ENCODE measurements around the gene OGDH.

The OGDH gene

GRCh38 chr7:44655341-44655740 lies 48.9 kb downstream of the OGDH start:
- Histone ChIP-seq H3K9me2 (ENCODE audit: low read depth, low read length) (no peaks in the 10 kb centered on the region), H3K36me3 (ENCODE audit: insufficient read depth, low read length) (peaks cover 80% of the 10 kb centered on the region), H3K9me3 (ENCODE audit: low read length) (peaks cover 22% of the 10 kb centered on the region), H3K4me2 (ENCODE audit: low read length) (no peak overlapping the region), H2AFZ (ENCODE audit: low read length) (no peak overlapping the region), H3K9ac (ENCODE audit: low read length) (no peak overlapping the region), H3K79me2 (ENCODE audit: insufficient read depth, low read length) (no peaks in the 10 kb centered on the region), H3K27ac (ENCODE audit: low read depth, low read length, poor library complexity, severe bottlenecking) (no peak overlapping the region), H3K27me3 (ENCODE audit: insufficient read depth, low read length) (no peaks in the 10 kb centered on the region), H3K4me3 (ENCODE audit: low read depth, low read length, poor library complexity, severe bottlenecking) (no peak overlapping the region), H3K4me1 (ENCODE audit: insufficient read depth, low read length, severe bottlenecking) (no peaks in the 10 kb centered on the region), H3F3A (ENCODE audit: insufficient read depth, low read length) (no peaks in the 10 kb centered on the region), H4K20me1 (ENCODE audit: insufficient read depth, low read length) (no peaks in the 10 kb centered on the region)
- TF ChIP-seq EZH2 (IDR thresholded peaks at IDR 0.05; ENCODE audit: borderline replicate concordance, low read length) (no peak), CTCF (IDR thresholded peaks at IDR 0.05; ENCODE audit: low read length) (no peak)

GRCh38 chr7:44658979-44659378 lies 52.6 kb downstream of the OGDH start:
- Histone ChIP-seq H3K27me3 (ENCODE audit: insufficient read depth, low read length) (no peaks in the 10 kb centered on the region), H2AFZ (ENCODE audit: low read length) (no peak overlapping the region), H3K9me3 (ENCODE audit: low read length) (peaks cover 30% of the 10 kb centered on the region), H3K79me2 (ENCODE audit: insufficient read depth, low read length) (no peaks in the 10 kb centered on the region), H3K9me2 (ENCODE audit: low read depth, low read length) (no peaks in the 10 kb centered on the region), H3K4me1 (ENCODE audit: insufficient read depth, low read length, severe bottlenecking) (no peaks in the 10 kb centered on the region), H3K4me2 (ENCODE audit: low read length) (no peak overlapping the region), H3F3A (ENCODE audit: insufficient read depth, low read length) (no peaks in the 10 kb centered on the region), H3K4me3 (ENCODE audit: low read depth, low read length, poor library complexity, severe bottlenecking) (no peak overlapping the region), H3K36me3 (ENCODE audit: insufficient read depth, low read length) (peaks cover 98% of the 10 kb centered on the region), H4K20me1 (ENCODE audit: insufficient read depth, low read length) (no peaks in the 10 kb centered on the region), H3K9ac (ENCODE audit: low read length) (no peak overlapping the region), H3K27ac (ENCODE audit: low read depth, low read length, poor library complexity, severe bottlenecking) (no peak overlapping the region)
- TF ChIP-seq EZH2 (IDR thresholded peaks at IDR 0.05; ENCODE audit: borderline replicate concordance, low read length), result no peak
- no peak for TF ChIP-seq CTCF (IDR thresholded peaks at IDR 0.05; ENCODE audit: low read length)

GRCh38 chr7:44661233-44661632 lies 54.8 kb downstream of the OGDH start:
- Histone ChIP-seq H3K4me2 (ENCODE audit: low read length) (no peak overlapping the region), H3K36me3 (ENCODE audit: insufficient read depth, low read length) (peaks cover 96% of the 10 kb centered on the region), H3K27me3 (ENCODE audit: insufficient read depth, low read length) (no peaks in the 10 kb centered on the region), H3K79me2 (ENCODE audit: insufficient read depth, low read length) (no peaks in the 10 kb centered on the region), H3K9me2 (ENCODE audit: low read depth, low read length) (no peaks in the 10 kb centered on the region), H2AFZ (ENCODE audit: low read length) (no peak overlapping the region), H3K4me3 (ENCODE audit: low read depth, low read length, poor library complexity, severe bottlenecking) (no peak overlapping the region), H4K20me1 (ENCODE audit: insufficient read depth, low read length) (no peaks in the 10 kb centered on the region), H3K9ac (ENCODE audit: low read length) (no peak overlapping the region), H3K27ac (ENCODE audit: low read depth, low read length, poor library complexity, severe bottlenecking) (no peak overlapping the region), H3K9me3 (ENCODE audit: low read length) (peaks cover 30% of the 10 kb centered on the region), H3K4me1 (ENCODE audit: insufficient read depth, low read length, severe bottlenecking) (no peaks in the 10 kb centered on the region), H3F3A (ENCODE audit: insufficient read depth, low read length) (no peaks in the 10 kb centered on the region)
- TF ChIP-seq CTCF (IDR thresholded peaks at IDR 0.05; ENCODE audit: low read length) (no peak), EZH2 (IDR thresholded peaks at IDR 0.05; ENCODE audit: borderline replicate concordance, low read length) (no peak)

Data from OCI-LY1 (cell line).